ENCODE data around the gene CCDC170. TPM values are rescaled to one million over a fixed set of nuclear protein-coding genes. Genes with fewer than 3 reads are reported as not detected.

The CCDC170 gene
- polyA plus RNA-seq, 1 experiment = 1.9 TPM

GRCh38 chr6:151585741-151586140, 91.9 kb downstream of the CCDC170 start:
- H3K4me3 ChIP-seq (ENCODE audit: low read depth, low read length) = no peak overlapping the region
- POLR2A ChIA-PET = no interaction called here
- no peaks in the 10 kb centered on the region for H3K9me3 ChIP-seq (ENCODE audit: control insufficient read depth, insufficient read depth, low read length)
- CTCF ChIA-PET = no interaction called here
- no peak for DNase-seq (ENCODE audit: low read depth, low spot score)
- H3K27me3 ChIP-seq (ENCODE audit: control insufficient read depth, insufficient read depth, low read length) = no peaks in the 10 kb centered on the region
- H3K27ac ChIP-seq (ENCODE audit: low read depth, low read length) = no peak overlapping the region
- no peak for TF ChIP-seq CTCF (IDR thresholded peaks at IDR 0.05; ENCODE audit: low read depth, low read length)

- ChIA-PET CTCF (no interaction called here), POLR2A (no interaction called here)
- no peak for TF ChIP-seq CTCF (IDR thresholded peaks at IDR 0.05; ENCODE audit: low read depth, low read length)
- H3K27me3 ChIP-seq (ENCODE audit: control insufficient read depth, insufficient read depth, low read length) = no peaks in the 10 kb centered on the region
- H3K27ac ChIP-seq (ENCODE audit: low read depth, low read length) = no peak overlapping the region
- H3K9me3 ChIP-seq (ENCODE audit: control insufficient read depth, insufficient read depth, low read length) = no peaks in the 10 kb centered on the region
- DNase-seq (ENCODE audit: low read depth, low spot score) = no peak
- no peak overlapping the region for H3K4me3 ChIP-seq (ENCODE audit: low read depth, low read length)
Measured at GRCh38 chr6:151589667-151590066, 95.8 kb downstream of the CCDC170 start.

- no peak for DNase-seq (ENCODE audit: low read depth, low spot score)
- no peaks in the 10 kb centered on the region for H3K9me3 ChIP-seq (ENCODE audit: control insufficient read depth, insufficient read depth, low read length)
- H3K4me3 ChIP-seq (ENCODE audit: low read depth, low read length) = no peak overlapping the region
- no peak overlapping the region for H3K27ac ChIP-seq (ENCODE audit: low read depth, low read length)
- H3K27me3 ChIP-seq (ENCODE audit: control insufficient read depth, insufficient read depth, low read length) = no peaks in the 10 kb centered on the region
- no peak for TF ChIP-seq CTCF (IDR thresholded peaks at IDR 0.05; ENCODE audit: low read depth, low read length)
- ChIA-PET CTCF (no interaction called here), POLR2A (no interaction called here)
Measured at GRCh38 chr6:151590742-151591141, 96.9 kb downstream of the CCDC170 start.

- CTCF ChIA-PET = no interaction called here
- DNase-seq (ENCODE audit: low read depth, low spot score) = no peak
Measured at GRCh38 chr6:151592449-151593159, 98.8 kb downstream of the CCDC170 start.

More at GRCh38 chr6:151592449-151593159, 98.8 kb downstream of the CCDC170 start:
- Histone ChIP-seq H3K4me3 (ENCODE audit: low read depth, low read length) (no peak overlapping the region), H3K27me3 (ENCODE audit: control insufficient read depth, insufficient read depth, low read length) (no peaks in the 10 kb centered on the region), H3K9me3 (ENCODE audit: control insufficient read depth, insufficient read depth, low read length) (no peaks in the 10 kb centered on the region), H3K27ac (ENCODE audit: low read depth, low read length) (no peak overlapping the region)
- no peak for TF ChIP-seq CTCF (IDR thresholded peaks at IDR 0.05; ENCODE audit: low read depth, low read length)
- POLR2A ChIA-PET = no interaction called here
